Measurements from ENCODE around the gene GRK6. TPM values are rescaled to one million over a fixed set of nuclear protein-coding genes. Genes with fewer than 3 reads are reported as not detected.

GRK6 gene
- total and polyA plus RNA-seq, 2 experiments from 2014 or later = 13.0 to 56.8 TPM

- no peak for TF ChIP-seq ZNF331 (CRISPR knock-in tag; IDR thresholded peaks at IDR 0.05; ENCODE audit: low read depth)
- TF ChIP-seq POLR2AphosphoS5 (IDR thresholded peaks at IDR 0.05; ENCODE audit: low read depth) = no peak
- no peak for TF ChIP-seq ZNF114 (CRISPR knock-in tag; IDR thresholded peaks at IDR 0.05)
- TF ChIP-seq ETS1 (IDR thresholded peaks at IDR 0.05) = no peak
- no peak for TF ChIP-seq JUNB (IDR thresholded peaks at IDR 0.05; ENCODE audit: unreplicated experiment)
- no peak for TF ChIP-seq ZNF462 (CRISPR knock-in tag; IDR thresholded peaks at IDR 0.05)
- no peak for TF ChIP-seq NANOG (IDR thresholded peaks at IDR 0.05; ENCODE audit: borderline replicate concordance)
- Mint-ChIP-seq H3K27me3 (ENCODE audit: insufficient read depth, low read depth, poor library complexity) (peaks cover 30% of the 10 kb centered on the region), H3K4me1 (peaks cover 29% of the 10 kb centered on the region), H3K4me3 (no peak overlapping the region), H3K9me3 (no peaks in the 10 kb centered on the region), H3K27ac (no peak overlapping the region), H3K36me3 (ENCODE audit: low read depth) (no peaks in the 10 kb centered on the region)
- Histone ChIP-seq H4K20me1 (replicated peaks; ENCODE audit: insufficient read depth) (no peaks in the 10 kb centered on the region), H3K9me2 (ENCODE audit: insufficient read depth) (no peaks in the 10 kb centered on the region), H3K4me3 (no peak overlapping the region), H3K4me2 (no peak overlapping the region), H3K36me3 (ENCODE audit: insufficient read depth) (no peaks in the 10 kb centered on the region), H3K4me1 (ENCODE audit: insufficient read depth) (0 out of 2 replicates have a peak, but pooled peaks cover 5% of the 10 kb centered on the region), H2AFZ (no peak overlapping the region), H3K27ac (ENCODE audit: low read depth) (no peak overlapping the region), H3K79me2 (replicated peaks; ENCODE audit: insufficient read depth) (no peaks in the 10 kb centered on the region), H3F3A (replicated peaks; ENCODE audit: low read depth) (0 out of 2 replicates have a peak, but pooled peaks cover 8% of the 10 kb centered on the region), H3K27me3 (ENCODE audit: insufficient read depth) (peaks cover 13% of the 10 kb centered on the region; the same call in 1 of the 2 replicates)
- no peak for ATAC-seq
- DNase-seq (ENCODE audit: low spot score) = no peak
These were observed 32.5 kb upstream of the GRK6 start for GRCh38 chr5:177393990-177394389.

All from GM23338 (cell line).